BE2C (cell line): Measurements from ENCODE around the gene C8G.

Experiments used
- DNase-seq: peaks from one replicate; pipeline ENCODE4 v3.0.0-alpha.2; 2020
- H3K27me3 ChIP-seq: fragments of 250-450 bp; sonication (Bioruptor Pico); 2 replicates; pipeline ENCODE4 v1.5.1; 2020; ENCODE audit warnings: mild to moderate bottlenecking
- H3K36me3 ChIP-seq: fragments of 250-450 bp; sonication (Bioruptor Pico); 2 replicates; pipeline ENCODE4 v1.5.1; 2020; ENCODE audit warnings: mild to moderate bottlenecking
- H3K4me1 ChIP-seq: fragments of 250-450 bp; sonication (Bioruptor Pico); 2 replicates; pipeline ENCODE4 v1.5.1; 2020
- H3K4me3 ChIP-seq: 2 replicates; pipeline ENCODE4 v1.5.1; 2011; ENCODE audit warnings: low read depth, low read length
- H3K9me3 ChIP-seq: fragments of 250-450 bp; sonication (Bioruptor Pico); 2 replicates; pipeline ENCODE4 v1.5.1; 2020
- TF ChIP-seq, protein P1 (sequence below): IDR thresholded peaks from 2 replicates; pipeline ENCODE4 v1.5.1; 2012; ENCODE audit warnings: mild to moderate bottlenecking, low read depth, low read length

The C8G gene

DNA sequence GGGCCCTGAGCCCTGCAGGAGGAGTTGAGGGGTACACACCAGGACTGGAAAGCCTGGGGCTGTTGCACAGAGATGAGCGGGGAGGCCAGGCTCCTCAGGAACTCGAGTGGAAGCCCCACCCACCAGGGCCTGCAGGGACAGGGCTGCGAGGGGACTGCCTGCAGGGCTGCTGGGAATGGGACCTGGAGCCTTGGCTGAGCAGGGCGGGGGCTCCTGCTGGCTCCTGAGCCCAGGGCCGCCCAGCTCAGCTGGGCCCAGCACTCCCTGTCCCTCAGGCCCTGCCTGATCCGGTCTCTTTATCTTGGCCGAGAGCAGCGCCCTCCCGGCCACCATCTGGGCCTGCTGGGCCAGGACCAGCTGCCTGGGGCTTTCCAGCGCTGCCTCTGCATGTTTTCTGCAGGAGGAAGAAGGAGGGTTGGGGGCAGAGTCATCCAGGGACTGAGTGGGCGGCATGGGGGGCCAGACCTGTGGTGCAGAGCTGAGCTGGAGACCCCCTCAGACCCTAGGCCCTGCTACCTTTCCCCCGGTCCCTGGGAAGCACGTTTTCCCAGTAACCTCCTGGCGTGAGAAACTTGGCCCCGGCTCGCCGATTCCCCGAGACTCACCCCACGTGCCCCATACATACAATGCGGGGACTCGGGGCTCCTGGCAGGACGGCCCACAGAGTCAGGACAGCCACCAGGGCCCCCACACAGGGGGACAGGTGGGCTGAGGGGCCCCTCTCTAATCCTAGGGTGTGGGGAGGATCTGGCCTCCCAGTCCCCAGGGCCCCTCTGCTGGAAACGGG lies 16.4 kb downstream of the C8G start:
- Histone ChIP-seq H3K36me3 (no peaks in the 10 kb centered on the region), H3K9me3 (no peaks in the 10 kb centered on the region), H3K4me3 (no peak overlapping the region), H3K4me1 (no peaks in the 10 kb centered on the region), H3K27me3 (no peaks in the 10 kb centered on the region)
- TF ChIP-seq, protein P1, sequence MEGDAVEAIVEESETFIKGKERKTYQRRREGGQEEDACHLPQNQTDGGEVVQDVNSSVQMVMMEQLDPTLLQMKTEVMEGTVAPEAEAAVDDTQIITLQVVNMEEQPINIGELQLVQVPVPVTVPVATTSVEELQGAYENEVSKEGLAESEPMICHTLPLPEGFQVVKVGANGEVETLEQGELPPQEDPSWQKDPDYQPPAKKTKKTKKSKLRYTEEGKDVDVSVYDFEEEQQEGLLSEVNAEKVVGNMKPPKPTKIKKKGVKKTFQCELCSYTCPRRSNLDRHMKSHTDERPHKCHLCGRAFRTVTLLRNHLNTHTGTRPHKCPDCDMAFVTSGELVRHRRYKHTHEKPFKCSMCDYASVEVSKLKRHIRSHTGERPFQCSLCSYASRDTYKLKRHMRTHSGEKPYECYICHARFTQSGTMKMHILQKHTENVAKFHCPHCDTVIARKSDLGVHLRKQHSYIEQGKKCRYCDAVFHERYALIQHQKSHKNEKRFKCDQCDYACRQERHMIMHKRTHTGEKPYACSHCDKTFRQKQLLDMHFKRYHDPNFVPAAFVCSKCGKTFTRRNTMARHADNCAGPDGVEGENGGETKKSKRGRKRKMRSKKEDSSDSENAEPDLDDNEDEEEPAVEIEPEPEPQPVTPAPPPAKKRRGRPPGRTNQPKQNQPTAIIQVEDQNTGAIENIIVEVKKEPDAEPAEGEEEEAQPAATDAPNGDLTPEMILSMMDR = no peak
- DNase-seq = no peak

DNA sequence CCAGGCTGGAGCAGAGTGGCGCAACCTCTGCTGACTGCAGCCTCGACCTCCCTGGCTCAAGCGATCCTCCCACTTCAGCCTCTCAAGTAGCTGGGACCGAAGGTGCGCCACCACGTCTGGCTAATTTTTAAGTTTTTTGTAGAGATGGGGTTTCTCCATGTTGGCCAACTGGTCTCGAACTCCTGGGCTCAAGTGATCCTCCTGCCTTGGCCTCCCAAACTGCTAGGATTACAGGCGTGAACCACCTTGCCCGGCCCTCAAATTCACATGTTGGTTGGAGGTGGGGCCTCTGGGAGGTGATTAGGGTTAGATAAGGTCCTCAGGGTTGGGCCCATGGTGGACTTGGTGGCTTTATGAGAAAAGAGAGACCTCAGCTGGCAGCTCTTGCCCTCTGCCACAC lies 17.1 kb downstream of the C8G start:
- no peaks in the 10 kb centered on the region for H3K36me3 ChIP-seq
- TF ChIP-seq, protein P1 = no peak
- no peaks in the 10 kb centered on the region for H3K4me1 ChIP-seq
- no peaks in the 10 kb centered on the region for H3K27me3 ChIP-seq
- H3K9me3 ChIP-seq = no peaks in the 10 kb centered on the region
- DNase-seq = no peak
- no peak overlapping the region for H3K4me3 ChIP-seq

DNA sequence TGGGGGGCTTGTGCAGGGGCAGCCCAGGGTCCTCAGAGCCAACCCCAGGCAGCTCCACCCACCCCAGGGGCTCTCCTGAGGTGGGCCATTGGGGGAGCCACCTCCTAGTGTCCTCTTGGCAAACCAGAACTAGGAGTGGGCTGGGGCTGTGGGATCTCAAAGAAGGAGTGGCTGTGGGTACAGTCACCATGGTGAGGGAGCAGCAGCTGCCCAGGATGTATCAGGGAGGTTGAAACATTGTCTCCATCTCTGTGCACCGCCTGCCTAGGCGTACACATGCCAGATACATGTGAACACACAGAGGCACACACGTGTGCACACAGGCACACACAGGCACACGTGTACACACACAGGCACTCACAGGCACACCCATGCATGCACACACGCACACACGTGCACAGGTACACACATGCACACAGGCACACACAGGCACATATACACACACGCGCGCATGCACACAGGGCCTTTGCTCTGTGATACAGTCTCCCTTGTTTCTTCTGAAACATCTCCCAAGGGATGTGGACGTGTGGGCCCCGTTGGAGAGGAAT lies 17.7 kb downstream of the C8G start:
- Histone ChIP-seq H3K27me3 (no peaks in the 10 kb centered on the region), H3K9me3 (no peaks in the 10 kb centered on the region), H3K4me3 (no peak overlapping the region), H3K4me1 (no peaks in the 10 kb centered on the region), H3K36me3 (no peaks in the 10 kb centered on the region)
- TF ChIP-seq, protein P1 = no peak
- no peak for DNase-seq

DNA sequence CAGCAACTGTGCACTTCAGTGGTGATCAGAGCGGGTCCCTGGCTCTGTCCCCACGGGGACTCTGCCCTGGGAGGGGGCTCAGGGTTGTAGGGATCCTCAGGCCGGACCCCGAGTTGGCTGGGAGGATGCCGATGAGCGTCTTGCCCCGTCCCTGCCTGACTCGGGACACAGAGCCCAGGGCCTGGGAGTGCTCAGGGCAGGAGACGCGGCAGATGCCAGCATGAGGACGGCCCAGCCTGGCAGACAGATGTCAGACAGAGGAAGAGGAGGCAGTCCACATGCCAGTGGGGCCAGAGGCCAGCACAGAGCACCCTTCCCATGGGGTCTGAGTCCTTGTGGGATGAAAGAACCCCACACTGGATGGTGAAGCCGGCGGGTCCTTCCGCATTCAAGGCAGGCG lies 18.3 kb downstream of the C8G start:
- H3K27me3 ChIP-seq = no peaks in the 10 kb centered on the region
- no peak overlapping the region for H3K4me3 ChIP-seq
- H3K36me3 ChIP-seq = no peaks in the 10 kb centered on the region
- H3K4me1 ChIP-seq = no peaks in the 10 kb centered on the region
- no peaks in the 10 kb centered on the region for H3K9me3 ChIP-seq
- no peak for DNase-seq
- TF ChIP-seq, protein P1 = no peak

DNA sequence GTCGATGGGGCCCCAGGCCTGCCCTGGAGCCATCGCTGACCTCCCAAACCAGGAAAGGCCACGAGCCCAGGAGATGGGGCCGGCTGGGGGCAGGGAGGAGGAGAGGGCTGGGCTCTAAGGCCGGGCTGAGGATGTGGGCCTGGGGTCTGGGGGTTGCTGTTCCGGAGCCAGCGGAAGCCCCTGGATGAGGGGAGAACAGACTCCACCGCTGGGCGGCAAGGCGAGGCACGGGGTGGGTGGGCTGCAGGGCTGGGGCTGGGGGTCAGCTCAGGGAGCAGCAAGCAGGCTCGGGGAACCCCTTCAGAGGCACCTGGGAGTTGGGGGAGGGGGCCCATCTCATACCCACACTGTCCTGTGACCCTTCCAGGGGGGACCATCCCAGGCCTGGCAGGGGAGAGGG lies 18.7 kb downstream of the C8G start:
- TF ChIP-seq, protein P1 = no peak
- Histone ChIP-seq H3K9me3 (no peaks in the 10 kb centered on the region), H3K4me3 (no peak overlapping the region), H3K4me1 (no peaks in the 10 kb centered on the region), H3K36me3 (no peaks in the 10 kb centered on the region), H3K27me3 (no peaks in the 10 kb centered on the region)
- DNase-seq = no peak

DNA sequence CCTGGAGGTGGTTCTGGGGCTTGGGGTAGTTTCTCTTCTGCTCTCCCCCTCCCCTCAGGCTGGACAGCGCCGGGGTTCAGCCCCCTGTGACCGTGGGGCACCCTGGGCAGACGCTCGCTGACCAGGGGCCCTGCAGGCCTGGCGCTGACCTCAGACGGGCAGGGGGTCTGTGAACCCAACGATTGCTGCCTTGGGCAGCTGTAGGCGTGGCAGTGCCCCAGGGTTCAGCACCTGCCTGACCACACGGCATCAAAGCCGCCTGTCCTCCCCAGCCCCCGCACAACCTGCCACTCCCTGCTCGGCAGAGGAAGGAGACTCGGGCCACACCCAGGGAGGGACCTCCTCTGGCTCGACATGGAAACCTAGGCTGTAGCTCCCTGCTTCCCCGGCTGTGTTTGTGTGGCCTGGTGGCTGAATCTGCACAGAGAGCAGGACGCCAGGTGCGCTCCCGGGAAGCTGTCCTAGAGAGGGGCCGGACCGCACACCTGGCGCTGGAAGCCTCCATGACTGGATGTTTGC lies 19.2 kb downstream of the C8G start:
- DNase-seq = no peak
- Histone ChIP-seq H3K27me3 (no peaks in the 10 kb centered on the region), H3K9me3 (no peaks in the 10 kb centered on the region), H3K4me3 (no peak overlapping the region), H3K36me3 (no peaks in the 10 kb centered on the region), H3K4me1 (no peaks in the 10 kb centered on the region)
- TF ChIP-seq, protein P1 = no peak
